MCF 10A (cell line): ENCODE data around the gene ARFIP2. TPM values are rescaled to one million over a fixed set of nuclear protein-coding genes. Genes with fewer than 3 reads are reported as not detected.
A peak's percentile ranks its signal among the peaks of the same experiment; 100 is the strongest.

Experiments used
- BruUV-seq: library from RNA; stranded (reverse); fragments of 400-500 nt; replicated peaks from 2 replicates; lab custom pipeline; 2021; lab: Mats Ljungman, UMichigan
- CTCF ChIA-PET: fragments of 300-600 bp; sonication (Branson Sonifier 250); formaldehyde crosslinking; extraction: SDS; loops from one replicate; lab custom pipeline; 2021; ENCODE audit warnings: antibody characterized with exemption, inconsistent platforms; lab: Yijun Ruan, JAX
- POLR2A ChIA-PET: fragments of 300-600, 350-650 bp; sonication (Branson Sonifier 250); formaldehyde crosslinking; extraction: SDS; loops from one replicate; lab custom pipeline; 2020; ENCODE audit warnings: antibody characterized with exemption, inconsistent platforms; lab: Yijun Ruan, JAX
- DNase-seq: peaks from one replicate; pipeline ENCODE4 v3.0.0-alpha.2; 2018; ENCODE audit not compliant: unreplicated experiment
- H3K27ac Mint-ChIP-seq: one replicate; pipeline ENCODE4 v1.8.0; 2022; ENCODE audit warnings: mild to moderate bottlenecking, low read depth, mixed read lengths; ENCODE audit not compliant: unreplicated experiment
- H3K27me3 Mint-ChIP-seq: one replicate; pipeline ENCODE4 v1.8.0; 2022; ENCODE audit warnings: mixed read lengths; ENCODE audit not compliant: insufficient read depth, unreplicated experiment
- H3K36me3 Mint-ChIP-seq: one replicate; pipeline ENCODE4 v1.8.0; 2022; ENCODE audit warnings: mild to moderate bottlenecking, moderate library complexity, mixed read lengths; ENCODE audit not compliant: insufficient read depth, unreplicated experiment
- H3K4me1 Mint-ChIP-seq: one replicate; pipeline ENCODE4 v1.8.0; 2022; ENCODE audit warnings: mixed read lengths; ENCODE audit not compliant: insufficient read depth, unreplicated experiment
- H3K4me3 Mint-ChIP-seq: one replicate; pipeline ENCODE4 v1.8.0; 2022; ENCODE audit warnings: mild to moderate bottlenecking, moderate library complexity, mixed read lengths; ENCODE audit not compliant: unreplicated experiment
- H3K9me3 Mint-ChIP-seq: one replicate; pipeline ENCODE4 v1.8.0; 2022; ENCODE audit warnings: mixed read lengths; ENCODE audit not compliant: unreplicated experiment
- intact Hi-C: fragments of 100-400 bp; cut with micrococcal nuclease; formaldehyde crosslinking; loops from 2 replicates; pipeline ENCODE4 v1.14.1; 2022
- total RNA-seq: library from RNA; stranded (reverse); gene quantifications from 2 replicates; pipeline ENCODE4 v1.2.3, GENCODE V29; 2022
- TF ChIP-seq, protein P1 (sequence below): fragments of 200-600 bp; IDR thresholded peaks from one replicate; pipeline ENCODE4 v1.8.0; 2022; ENCODE audit warnings: antibody characterized with exemption, mild to moderate bottlenecking; ENCODE audit not compliant: unreplicated experiment

The ARFIP2 gene
- total RNA-seq, 1 experiment from 2014 or later = 96.0 TPM

DNA sequence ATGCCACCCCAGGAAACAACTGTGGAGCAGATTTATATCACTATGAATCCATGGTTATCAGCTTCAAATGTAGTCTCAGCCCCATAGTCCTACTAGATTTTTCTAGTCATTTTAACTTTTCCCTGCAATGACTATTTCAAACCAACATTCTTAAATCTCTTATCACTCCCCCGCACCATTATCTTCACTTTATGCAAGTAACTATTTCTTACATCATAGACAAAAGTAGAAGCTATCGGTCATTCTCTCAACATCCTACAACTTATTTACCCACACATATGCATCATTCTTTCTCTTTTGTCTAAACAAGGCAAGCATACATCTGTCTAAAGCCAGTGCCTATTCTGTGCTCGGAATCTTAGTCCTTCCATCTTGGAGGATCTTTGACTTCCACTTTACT lies 4.5 kb upstream of the ARFIP2 start:
- no peak overlapping the region for H3K4me3 Mint-ChIP-seq
- H3K27ac Mint-ChIP-seq = no peak overlapping the region
- TF ChIP-seq, protein P1, sequence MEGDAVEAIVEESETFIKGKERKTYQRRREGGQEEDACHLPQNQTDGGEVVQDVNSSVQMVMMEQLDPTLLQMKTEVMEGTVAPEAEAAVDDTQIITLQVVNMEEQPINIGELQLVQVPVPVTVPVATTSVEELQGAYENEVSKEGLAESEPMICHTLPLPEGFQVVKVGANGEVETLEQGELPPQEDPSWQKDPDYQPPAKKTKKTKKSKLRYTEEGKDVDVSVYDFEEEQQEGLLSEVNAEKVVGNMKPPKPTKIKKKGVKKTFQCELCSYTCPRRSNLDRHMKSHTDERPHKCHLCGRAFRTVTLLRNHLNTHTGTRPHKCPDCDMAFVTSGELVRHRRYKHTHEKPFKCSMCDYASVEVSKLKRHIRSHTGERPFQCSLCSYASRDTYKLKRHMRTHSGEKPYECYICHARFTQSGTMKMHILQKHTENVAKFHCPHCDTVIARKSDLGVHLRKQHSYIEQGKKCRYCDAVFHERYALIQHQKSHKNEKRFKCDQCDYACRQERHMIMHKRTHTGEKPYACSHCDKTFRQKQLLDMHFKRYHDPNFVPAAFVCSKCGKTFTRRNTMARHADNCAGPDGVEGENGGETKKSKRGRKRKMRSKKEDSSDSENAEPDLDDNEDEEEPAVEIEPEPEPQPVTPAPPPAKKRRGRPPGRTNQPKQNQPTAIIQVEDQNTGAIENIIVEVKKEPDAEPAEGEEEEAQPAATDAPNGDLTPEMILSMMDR = no peak
- peaks cover 16% of the 10 kb centered on the region for H3K4me1 Mint-ChIP-seq
- no peaks in the 10 kb centered on the region for H3K9me3 Mint-ChIP-seq
- ChIA-PET POLR2A (interaction anchor here (0.8 to 2.3 kb wide), 2 partner anchors 96 to 106 kb away, joined by 3 to 7 read pairs; partner anchors contain the start of gene SMPD1), CTCF (interaction anchor here (0.6 to 10.6 kb wide), 7 partner anchors 15 to 369 kb away, joined by 3 to 65 read pairs (median 4); no protein-coding TSS in a partner anchor)
- DNase-seq = no peak
- no peaks in the 10 kb centered on the region for H3K27me3 Mint-ChIP-seq
- H3K36me3 Mint-ChIP-seq = peaks cover 45% of the 10 kb centered on the region
- no TSS peak for BruUV-seq
- intact Hi-C loops = no loop called here

DNA sequence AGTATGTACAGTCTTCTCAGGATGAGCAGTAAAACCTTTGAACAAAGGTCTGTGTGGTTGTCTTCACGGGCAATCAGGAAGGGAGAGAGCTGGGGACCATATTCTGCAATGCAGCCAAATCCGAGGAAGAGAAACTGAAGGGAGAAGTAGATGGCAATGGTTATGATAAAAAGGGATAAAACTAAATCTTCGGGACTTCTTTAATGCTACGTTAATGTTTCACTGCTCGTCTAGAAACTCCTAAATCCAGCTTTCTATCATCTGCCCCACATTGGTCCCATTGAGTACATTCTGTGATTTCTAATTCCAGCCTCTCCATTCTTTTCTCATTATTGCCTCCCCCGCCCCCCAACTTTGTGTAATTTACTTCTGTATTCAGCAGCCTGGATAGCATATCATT lies 1.9 kb upstream of the ARFIP2 start:
- Mint-ChIP-seq H3K9me3 (no peaks in the 10 kb centered on the region), H3K4me1 (peaks cover 17% of the 10 kb centered on the region), H3K27me3 (no peaks in the 10 kb centered on the region), H3K27ac (peak overlapping the region; percentile 53), H3K36me3 (peaks cover 37% of the 10 kb centered on the region), H3K4me3 (peak overlapping the region; percentile 93)
- no peak for DNase-seq
- TF ChIP-seq, protein P1 = no peak
- CTCF ChIA-PET = interaction anchor here (0.7 to 10.6 kb wide), 6 partner anchors 13 to 113 kb away, joined by 3 to 65 read pairs (median 5); partner anchors contain the start of gene DNHD1
- BruUV-seq = no TSS peak
- intact Hi-C loops = no loop called here
- POLR2A ChIA-PET = interaction anchor here (0.8 to 2.8 kb wide), 9 partner anchors 12 to 200 kb away, joined by 4 to 32 read pairs (median 10); partner anchors contain the start of genes APBB1, MRPL17, SMPD1 and TAF10

DNA sequence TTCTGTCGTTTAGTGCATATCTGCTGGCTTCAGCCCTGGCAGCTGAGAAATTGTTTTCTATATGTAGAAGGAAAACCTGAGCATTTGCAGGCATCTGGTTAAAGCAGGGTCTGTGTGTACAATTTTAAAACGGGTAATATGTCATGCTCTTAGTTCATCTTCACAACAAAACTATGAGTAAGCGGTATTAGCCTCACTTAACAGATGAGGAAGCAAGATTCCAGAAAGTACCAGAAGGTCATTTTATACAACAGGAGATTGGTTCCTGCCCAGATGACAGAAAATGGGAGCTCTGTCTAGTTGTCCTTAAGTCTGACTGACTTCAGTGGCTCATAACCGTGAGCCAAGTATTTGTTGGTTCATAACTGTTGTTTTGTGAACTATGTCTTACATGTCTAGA lies 1.3 kb upstream of the ARFIP2 start:
- ChIA-PET POLR2A (interaction anchor here (0.5 to 2.8 kb wide), 24 partner anchors 8 to 792 kb away, joined by 3 to 32 read pairs (median 8); partner anchors contain the start of genes APBB1, DNHD1, MRPL17 and RRP8), CTCF (interaction anchor here (0.7 to 10.6 kb wide), 11 partner anchors 14 to 421 kb away, joined by 3 to 65 read pairs (median 4); partner anchors contain the start of genes DNHD1 and MRPL17)
- Mint-ChIP-seq H3K36me3 (peaks cover 42% of the 10 kb centered on the region), H3K4me1 (peaks cover 17% of the 10 kb centered on the region), H3K4me3 (peak overlapping the region; percentile 93), H3K27ac (peak overlapping the region; percentile 53), H3K27me3 (no peaks in the 10 kb centered on the region), H3K9me3 (no peaks in the 10 kb centered on the region)
- intact Hi-C loops = no loop called here
- BruUV-seq = no TSS peak
- TF ChIP-seq, protein P1 = no peak
- DNase-seq = no peak

DNA sequence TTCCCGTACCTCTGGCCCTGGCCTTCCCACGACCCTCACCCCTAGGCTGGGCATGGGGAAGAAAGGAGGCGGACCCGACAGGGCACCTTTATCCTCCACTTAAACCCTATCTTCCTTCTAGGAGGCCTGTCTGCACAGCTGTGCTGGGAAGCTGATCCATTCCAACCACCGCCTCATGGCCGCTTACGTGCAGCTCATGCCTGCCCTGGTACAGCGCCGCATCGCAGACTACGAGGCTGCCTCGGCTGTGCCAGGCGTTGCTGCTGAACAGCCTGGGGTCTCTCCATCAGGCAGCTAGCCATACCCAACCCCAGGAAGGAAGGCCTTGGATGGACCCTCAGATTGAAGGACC lies 769 bp upstream of the ARFIP2 start:
- TF ChIP-seq, protein P1 = no peak
- Mint-ChIP-seq H3K4me1 (peaks cover 17% of the 10 kb centered on the region), H3K9me3 (no peaks in the 10 kb centered on the region), H3K27ac (peak overlapping the region; percentile 99), H3K4me3 (peak overlapping the region; percentile 93), H3K27me3 (no peaks in the 10 kb centered on the region), H3K36me3 (peaks cover 44% of the 10 kb centered on the region)
- no TSS peak for BruUV-seq
- ChIA-PET CTCF (interaction anchor here (0.7 to 10.6 kb wide), 11 partner anchors 15 to 420 kb away, joined by 3 to 65 read pairs (median 4); partner anchors contain the start of genes DNHD1 and MRPL17), POLR2A (interaction anchor here (0.5 to 2.8 kb wide), 27 partner anchors 8 to 791 kb away, joined by 3 to 32 read pairs (median 7); partner anchors contain the start of genes APBB1, DNHD1, FHIP1B and MRPL17)
- DNase-seq = no peak
- intact Hi-C loops = no loop called here
